Measurements from ENCODE around the gene SERPINA3.
"Not testable (repeated sequence)": the region's sequence is repeated elsewhere in the genome, so short reads cannot be mapped to it uniquely, and the experiment has no call there.

Gene SERPINA3

GRCh38 chr14:94612174-94612573 lies at the start of gene SERPINA3:
Gene SERPINA3, plus strand, starts transcription at chr14:94612391. Its CDS starts 2,051 bp downstream, at chr14:94614442.
- DNase-seq (ENCODE audit: low read depth): no peak

DNA sequence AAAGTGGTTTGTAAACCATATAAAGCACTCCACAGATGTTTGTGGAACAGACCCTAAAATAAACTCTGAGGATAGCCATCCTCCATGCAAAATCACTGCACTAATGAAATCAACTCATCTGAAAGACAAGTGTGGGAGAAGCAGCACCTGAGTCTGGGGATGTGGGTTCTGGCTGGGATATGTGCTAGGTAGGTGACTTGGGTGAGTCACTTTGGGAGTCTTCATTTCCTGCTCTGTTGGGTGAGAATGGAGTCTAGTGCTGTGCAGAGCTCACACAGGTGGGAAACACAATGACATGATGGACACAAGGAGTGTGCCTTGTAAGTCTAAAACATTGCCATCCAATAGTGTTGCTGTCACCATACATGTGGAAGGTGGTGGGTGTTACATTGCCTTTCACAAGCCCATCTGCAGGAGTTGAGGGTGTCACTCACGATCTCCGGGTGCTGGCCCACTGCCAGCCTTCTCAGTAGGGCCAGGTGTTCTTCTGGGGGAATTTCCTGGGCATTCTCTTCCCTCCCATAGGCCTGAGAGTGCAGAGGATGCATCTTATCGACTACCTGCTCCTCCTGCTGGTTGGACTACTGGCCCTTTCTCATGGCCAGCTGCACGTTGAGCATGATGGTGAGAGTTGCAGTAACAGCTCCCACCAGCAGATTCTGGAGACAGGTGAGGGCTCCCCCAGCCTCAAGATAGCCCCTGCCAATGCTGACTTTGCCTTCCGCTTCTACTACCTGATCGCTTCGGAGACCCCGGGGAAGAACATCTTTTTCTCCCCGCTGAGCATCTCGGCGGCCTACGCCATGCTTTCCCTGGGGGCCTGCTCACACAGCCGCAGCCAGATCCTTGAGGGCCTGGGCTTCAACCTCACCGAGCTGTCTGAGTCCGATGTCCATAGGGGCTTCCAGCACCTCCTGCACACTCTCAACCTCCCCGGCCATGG lies 49.0 kb upstream of the SERPINA3 start:
- no peak for DNase-seq (ENCODE audit: low read depth)

DNA sequence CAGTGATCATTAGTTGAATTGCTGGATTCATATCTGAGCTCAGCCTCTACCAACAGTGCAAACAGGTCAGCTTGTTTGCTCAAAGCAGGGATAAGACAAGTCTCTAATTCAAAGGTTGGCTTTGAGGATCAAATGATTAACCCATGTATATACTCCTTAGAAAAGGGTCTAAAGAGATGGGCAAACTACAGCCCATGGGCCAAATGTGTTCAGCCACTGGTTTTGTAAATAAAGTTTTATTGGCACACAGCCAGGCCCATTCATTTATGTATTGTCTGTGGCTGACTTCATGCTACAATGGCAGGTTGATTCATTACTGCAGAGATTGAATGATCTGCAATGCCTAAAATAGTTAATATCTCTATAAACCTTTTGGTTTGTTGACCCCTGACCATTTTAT lies 47.8 kb upstream of the SERPINA3 start:
- DNase-seq (ENCODE audit: low read depth): no peak

DNA sequence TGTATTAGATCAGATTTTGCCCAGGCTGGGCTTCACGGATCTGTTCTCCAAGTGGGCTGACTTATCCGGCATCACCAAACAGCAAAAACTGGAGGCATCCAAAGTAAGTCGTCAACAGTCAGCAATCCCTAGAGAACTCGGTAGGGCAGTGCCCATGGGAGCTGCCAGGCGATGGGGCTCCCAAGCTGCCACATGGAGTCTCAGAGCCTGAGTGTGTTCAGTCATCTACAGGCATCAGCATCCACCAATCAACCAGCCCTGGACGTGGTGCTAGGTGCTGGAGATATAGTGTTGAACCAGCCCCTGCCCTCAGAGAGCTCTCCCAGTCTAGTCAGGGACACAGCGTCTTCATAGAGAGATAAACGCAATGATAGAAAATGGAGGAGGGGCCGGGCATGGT lies 44.0 kb upstream of the SERPINA3 start:
- no peak for DNase-seq (ENCODE audit: low read depth)

DNA sequence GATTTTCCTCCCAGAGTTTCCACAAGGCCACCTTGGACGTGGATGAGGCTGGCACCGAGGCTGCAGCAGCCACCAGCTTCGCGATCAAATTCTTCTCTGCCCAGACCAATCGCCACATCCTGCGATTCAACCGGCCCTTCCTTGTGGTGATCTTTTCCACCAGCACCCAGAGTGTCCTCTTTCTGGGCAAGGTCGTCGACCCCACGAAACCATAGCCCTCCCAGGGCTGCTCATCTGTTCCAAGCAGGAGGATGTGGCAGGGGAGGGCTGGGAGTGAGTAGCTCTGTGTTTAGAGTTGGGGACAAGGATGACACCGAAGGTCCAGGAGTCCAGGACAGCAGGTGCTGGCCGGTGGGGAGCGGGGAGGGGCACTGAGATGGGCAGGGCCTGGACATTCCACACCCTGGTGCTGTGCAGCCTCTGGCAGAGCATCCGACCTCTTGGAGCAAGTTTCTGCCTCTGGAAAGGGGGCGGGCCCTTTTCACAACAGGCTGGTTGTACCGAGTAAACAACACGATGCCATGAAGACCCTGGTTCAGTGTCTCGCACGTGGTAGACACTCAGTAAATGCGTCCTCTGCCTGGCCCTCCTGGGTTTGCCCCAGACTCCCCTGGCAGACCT lies 42.7 kb upstream of the SERPINA3 start:
- DNase-seq (ENCODE audit: low read depth): no peak

GRCh38 chr14:94570002-94570400 lies 42.2 kb upstream of the SERPINA3 start:
- no peak for DNase-seq (ENCODE audit: low read depth)

DNA sequence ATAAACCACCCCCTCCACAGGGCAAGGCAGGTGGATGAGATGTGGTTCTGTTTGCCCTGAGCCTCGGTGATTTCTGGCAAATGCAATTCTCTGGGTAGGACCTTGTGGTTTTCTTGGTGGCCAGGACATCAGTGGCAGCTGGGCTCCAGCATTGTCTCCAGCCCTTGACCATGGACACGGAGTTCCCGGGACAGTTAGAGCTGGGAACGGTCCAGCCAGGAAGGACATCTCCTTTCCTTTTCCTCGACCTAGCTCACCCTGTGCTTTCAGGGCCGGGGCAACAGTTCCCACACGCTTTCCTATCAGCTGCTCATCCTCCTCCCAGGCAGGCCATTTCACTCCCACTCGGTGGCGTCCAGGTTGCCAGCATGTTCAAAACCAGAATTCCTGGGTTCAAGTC lies 41.8 kb upstream of the SERPINA3 start:
- DNase-seq (ENCODE audit: low read depth): no peak

GRCh38 chr14:94571395-94571794 lies 40.8 kb upstream of the SERPINA3 start:
- DNase-seq (ENCODE audit: low read depth): no peak

GRCh38 chr14:94571950-94572349 lies 40.2 kb upstream of the SERPINA3 start:
- no peak for DNase-seq (ENCODE audit: low read depth)

- no peak for DNase-seq (ENCODE audit: low read depth)
Measured at GRCh38 chr14:94572637-94573303, 39.4 kb upstream of the SERPINA3 start.

- no peak for DNase-seq (ENCODE audit: low read depth)
Measured at GRCh38 chr14:94573475-94574277, 38.5 kb upstream of the SERPINA3 start.

DNA sequence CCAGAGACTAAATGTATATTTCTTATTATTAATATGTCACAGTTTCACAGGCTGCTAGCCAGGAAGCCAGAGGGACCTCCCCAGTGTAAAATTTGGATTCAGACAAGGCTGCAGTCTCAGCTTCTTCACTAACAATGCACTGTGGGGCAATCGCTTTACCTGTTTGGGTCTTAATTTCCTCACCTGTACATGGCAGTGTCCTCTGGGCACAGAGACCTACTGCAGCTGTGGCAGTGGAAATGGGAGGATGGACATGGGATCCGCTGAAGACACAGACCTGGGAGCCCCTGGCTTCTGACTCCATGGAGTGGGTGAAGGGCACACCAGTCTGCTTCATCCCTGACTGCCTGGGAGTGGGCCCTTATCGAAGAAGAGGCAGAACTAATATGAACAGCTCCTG lies 37.9 kb upstream of the SERPINA3 start:
- DNase-seq (ENCODE audit: low read depth): no peak

GRCh38 chr14:94575730-94576585 lies 36.2 kb upstream of the SERPINA3 start:
- no peak for DNase-seq (ENCODE audit: low read depth)

- DNase-seq (ENCODE audit: low read depth): not testable (repeated sequence)
Measured at GRCh38 chr14:94577472-94577871, 34.7 kb upstream of the SERPINA3 start.

GRCh38 chr14:94578712-94579111 lies 33.5 kb upstream of the SERPINA3 start:
- DNase-seq (ENCODE audit: low read depth): no peak

GRCh38 chr14:94581127-94581999 lies 30.8 kb upstream of the SERPINA3 start, which contains the start of gene SERPINA5:
Gene SERPINA5, plus strand, starts transcription at chr14:94581426. Its CDS starts 5,937 bp downstream, at chr14:94587363.
- DNase-seq (ENCODE audit: low read depth): no peak

GRCh38 chr14:94582199-94582750 lies 29.9 kb upstream of the SERPINA3 start:
- no peak for DNase-seq (ENCODE audit: low read depth)

DNA sequence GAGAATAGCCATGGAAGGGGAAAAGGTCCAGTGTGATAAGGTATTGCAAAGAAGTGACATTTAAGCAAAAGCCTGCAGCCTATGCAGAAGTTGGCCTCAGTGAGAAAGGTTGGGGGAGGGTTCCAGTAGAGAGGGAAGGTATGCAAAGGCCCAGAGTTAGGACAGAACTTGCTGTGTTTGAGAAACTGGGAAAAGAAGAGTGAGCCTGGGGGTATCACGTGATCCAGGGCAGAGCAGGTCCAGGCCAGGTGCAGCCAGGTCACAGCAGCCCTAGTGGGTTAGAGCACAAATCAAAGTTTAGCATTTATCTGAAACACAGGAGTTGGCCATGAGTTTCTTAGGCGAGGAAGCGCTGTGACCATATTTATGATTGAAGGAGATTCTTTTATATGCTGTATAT lies 29.3 kb upstream of the SERPINA3 start:
- no peak for DNase-seq (ENCODE audit: low read depth)

GRCh38 chr14:94583557-94583956 lies 28.6 kb upstream of the SERPINA3 start:
- DNase-seq (ENCODE audit: low read depth): no peak

All from stimulated activated CD8-positive, alpha-beta memory T cell treated with anti-CD3 and anti-CD28 coated beads, Interleukin-12 subunit alpha, Interleukin-12 subunit beta, amount 100 ng/mL, for 4 hours (primary cell).